ENCODE data around the gene SIVA1.

DNA sequence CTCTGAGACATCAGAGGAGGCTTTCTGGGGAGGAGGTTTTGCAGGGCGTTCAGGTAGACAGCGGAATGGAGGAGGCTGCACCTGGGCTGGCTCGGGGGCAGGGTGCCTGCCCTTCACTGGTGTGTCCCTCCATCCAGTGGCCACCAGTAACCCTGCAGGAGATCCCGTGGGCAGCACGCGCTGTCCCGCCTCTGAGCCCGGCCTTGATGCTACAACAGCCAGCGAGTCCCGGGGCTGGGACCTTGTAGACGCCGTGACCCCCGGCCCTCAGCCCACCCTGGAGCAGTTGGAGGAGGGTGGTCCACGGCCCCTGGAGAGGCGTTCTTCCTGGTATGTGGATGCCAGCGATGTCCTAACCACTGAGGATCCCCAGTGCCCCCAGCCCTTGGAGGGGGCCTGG is 38.9 kb upstream of the SIVA1 start:
- TF ChIP-seq, protein P1, sequence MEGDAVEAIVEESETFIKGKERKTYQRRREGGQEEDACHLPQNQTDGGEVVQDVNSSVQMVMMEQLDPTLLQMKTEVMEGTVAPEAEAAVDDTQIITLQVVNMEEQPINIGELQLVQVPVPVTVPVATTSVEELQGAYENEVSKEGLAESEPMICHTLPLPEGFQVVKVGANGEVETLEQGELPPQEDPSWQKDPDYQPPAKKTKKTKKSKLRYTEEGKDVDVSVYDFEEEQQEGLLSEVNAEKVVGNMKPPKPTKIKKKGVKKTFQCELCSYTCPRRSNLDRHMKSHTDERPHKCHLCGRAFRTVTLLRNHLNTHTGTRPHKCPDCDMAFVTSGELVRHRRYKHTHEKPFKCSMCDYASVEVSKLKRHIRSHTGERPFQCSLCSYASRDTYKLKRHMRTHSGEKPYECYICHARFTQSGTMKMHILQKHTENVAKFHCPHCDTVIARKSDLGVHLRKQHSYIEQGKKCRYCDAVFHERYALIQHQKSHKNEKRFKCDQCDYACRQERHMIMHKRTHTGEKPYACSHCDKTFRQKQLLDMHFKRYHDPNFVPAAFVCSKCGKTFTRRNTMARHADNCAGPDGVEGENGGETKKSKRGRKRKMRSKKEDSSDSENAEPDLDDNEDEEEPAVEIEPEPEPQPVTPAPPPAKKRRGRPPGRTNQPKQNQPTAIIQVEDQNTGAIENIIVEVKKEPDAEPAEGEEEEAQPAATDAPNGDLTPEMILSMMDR (IDR thresholded peaks at IDR 0.05) = no peak
- TF ChIP-seq ZFX (IDR thresholded peaks at IDR 0.05; ENCODE audit: borderline replicate concordance) = no peak

Data from 22Rv1 (cell line).